GM18907 (cell line): Measurements from ENCODE around the gene SYT8.

ENCODE experiments used
- ATAC-seq: cut with Tn5 transposase; IDR thresholded peaks from one replicate; pipeline ENCODE4 v1.9.1; 2021; ENCODE audit warnings: mild to moderate bottlenecking, moderate library complexity; ENCODE audit not compliant: unreplicated experiment

The SYT8 gene

DNA sequence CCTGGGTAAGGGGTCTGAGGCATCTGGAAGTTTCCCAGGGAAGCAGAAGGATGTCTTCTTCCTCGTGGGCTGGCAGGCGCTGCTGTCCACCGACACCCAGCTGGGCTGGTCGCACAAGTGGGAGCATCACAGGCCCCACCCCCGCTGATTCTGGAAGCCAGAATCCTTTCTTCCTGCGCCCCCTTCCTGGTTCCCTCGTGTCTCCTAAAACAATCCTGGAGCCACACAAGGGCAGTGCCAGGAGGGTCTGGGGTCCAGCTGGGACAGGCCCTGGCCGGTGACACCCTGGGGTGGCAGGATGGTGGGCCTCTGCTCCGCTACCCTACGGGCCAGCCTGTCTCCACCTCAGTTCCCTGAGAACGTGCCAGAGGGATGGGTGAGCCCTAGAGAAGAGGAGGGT is 22.3 kb downstream of the SYT8 start:
- no peak for ATAC-seq

DNA sequence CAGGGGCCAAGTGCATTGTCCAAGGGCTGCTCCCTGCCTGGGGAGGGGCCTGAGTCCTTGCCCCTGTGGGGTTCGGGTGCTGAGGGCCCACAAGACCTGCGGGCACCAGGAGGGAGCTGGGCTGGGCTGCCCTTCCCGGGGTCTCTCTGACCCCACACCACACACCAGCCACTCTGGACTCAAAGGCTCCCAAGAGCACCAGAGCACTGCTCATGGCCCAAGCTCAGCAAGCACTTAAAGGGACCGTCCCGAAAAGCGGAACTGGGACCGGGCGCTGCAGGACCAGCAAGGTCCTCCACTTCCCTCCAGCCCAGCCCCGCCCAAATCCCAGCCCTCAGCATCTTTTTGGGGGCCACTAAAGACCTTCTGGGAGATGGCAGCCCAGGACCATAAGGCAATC is 23.4 kb downstream of the SYT8 start:
- ATAC-seq, result no peak

DNA sequence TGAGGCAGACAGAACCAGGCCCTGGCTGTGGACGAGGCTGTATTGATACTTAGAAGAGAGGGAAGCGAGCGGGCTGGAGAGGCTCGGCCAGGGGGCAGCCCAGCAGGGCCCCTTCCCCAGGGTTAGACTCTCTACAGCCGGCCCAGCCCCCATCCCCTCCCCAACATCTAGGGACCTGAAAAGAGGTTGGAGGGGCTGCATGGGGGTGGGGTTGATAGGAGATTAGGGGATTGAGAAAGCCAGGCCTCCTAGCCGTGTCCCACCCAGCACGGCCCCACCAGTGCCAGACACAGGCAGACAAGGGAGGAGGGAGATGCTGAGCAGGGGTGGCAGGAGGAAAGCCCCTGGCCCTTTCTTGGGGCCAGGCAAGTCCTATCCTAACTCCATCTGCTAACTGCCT is 23.8 kb downstream of the SYT8 start:
- ATAC-seq, result no peak

DNA sequence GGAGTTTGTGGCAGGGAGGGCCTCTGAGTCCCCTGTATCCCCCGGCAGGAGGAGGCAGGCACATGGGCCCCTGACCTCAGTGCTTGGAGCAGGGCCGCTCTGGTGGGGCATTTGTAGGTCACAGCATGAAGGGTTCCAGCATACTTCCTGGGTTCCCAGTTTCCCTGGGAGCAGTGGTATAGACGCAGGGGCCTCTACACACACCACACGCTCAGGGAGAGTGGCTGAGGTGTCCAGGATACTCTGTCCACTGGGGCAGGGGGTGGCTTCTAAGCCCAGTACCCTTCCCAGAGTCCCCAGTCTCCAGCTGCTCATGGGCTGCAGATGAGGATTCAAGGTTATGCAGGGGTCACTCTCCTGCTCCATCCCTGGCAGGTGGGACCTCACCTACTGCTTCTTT is 24.2 kb downstream of the SYT8 start:
- ATAC-seq, result no peak

DNA sequence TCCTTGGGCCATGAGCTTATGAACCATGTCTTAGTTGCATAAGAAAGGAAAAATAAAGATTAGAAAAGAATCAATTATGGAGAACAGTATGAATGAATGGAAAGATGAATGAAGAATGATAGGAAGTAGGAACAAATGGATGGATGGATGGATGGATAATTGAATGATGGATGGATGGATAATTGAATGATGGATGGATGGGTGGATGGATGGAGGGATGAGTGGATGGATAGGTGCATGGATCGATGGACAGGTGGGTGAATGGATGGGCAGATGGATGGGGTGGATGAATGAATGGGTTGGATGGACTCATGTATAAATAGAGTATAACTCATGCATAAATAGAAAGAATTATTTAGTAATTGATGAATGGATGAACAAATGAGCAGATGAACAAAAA is 25.3 kb downstream of the SYT8 start:
- ATAC-seq, result no peak

DNA sequence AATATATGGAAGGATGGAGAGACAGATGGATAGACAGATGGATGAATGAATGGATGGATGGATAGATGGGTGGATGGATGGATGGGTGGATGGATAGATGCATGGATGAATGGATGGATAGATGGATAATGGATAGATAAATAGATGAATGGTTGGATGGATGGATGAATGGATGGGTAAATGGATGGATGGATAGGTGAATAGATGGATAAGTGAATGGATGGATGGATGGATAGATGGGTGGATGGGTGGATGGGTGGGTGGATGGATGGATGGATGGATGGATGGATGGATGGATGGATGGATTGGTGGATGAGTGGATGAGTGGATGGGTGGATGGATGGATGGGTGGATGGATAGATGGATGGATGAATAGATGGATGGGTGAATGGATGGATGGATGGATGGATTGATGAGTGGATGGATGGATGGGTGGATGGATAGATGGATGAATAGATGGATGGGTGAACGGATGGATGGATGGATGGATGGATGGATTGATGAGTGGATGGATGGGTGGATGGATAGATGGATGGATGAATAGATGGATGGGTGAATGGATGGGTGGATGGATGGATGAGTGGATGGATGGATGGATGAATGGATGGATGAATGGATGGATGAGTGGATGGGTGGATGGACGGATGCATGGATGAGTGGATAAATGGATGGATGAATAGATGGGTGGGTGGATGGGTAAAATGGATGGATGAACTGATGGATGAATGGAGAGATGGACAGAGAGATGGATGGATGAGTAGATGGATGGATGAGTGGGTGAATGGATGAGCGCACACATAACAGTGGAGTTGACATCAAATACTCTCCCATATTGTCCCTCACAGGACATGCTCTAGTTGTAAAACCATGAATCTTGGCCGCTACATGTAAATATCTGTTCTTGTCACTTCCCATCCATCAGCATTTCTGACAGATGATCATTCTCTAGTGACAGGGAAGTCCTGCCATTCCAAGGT is 26.9 kb downstream of the SYT8 start:
- no peak for ATAC-seq

DNA sequence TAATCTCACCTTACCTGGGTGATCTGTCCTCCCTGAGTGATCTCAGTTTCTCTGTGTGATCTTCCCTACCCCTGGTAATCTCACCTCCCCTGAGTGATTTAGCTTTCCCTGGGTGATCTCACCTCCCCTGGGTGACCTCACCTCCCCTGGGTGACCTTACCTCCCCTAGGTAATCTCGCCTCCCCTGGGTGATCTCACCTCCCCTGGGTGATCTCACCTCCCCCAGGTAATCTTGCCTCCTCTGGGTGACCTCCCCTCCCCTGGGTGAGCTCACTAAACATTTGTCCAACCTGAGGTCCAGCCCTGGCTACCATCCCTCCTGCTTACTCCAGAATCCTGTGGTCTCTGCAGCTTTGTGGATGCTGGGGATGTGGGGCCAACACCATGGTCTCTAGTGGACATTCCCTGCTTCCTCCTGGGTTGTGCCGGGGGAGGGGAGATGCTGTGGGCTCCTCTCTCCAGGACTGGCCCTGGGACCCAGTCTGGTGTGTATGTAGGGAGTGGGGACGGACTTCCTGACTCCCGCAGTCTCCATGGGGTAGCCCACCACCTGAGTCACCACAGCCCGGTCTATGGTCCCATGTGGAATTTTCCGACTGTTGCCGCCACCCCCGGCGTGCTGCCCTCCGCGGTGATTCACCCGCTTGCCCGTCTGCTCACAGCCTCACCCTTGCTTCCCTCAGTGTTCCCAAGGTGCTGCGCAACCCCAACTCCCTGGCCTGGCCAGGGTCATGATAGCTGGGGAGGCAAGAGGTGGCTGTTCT is 28.0 kb downstream of the SYT8 start:
- no peak for ATAC-seq

DNA sequence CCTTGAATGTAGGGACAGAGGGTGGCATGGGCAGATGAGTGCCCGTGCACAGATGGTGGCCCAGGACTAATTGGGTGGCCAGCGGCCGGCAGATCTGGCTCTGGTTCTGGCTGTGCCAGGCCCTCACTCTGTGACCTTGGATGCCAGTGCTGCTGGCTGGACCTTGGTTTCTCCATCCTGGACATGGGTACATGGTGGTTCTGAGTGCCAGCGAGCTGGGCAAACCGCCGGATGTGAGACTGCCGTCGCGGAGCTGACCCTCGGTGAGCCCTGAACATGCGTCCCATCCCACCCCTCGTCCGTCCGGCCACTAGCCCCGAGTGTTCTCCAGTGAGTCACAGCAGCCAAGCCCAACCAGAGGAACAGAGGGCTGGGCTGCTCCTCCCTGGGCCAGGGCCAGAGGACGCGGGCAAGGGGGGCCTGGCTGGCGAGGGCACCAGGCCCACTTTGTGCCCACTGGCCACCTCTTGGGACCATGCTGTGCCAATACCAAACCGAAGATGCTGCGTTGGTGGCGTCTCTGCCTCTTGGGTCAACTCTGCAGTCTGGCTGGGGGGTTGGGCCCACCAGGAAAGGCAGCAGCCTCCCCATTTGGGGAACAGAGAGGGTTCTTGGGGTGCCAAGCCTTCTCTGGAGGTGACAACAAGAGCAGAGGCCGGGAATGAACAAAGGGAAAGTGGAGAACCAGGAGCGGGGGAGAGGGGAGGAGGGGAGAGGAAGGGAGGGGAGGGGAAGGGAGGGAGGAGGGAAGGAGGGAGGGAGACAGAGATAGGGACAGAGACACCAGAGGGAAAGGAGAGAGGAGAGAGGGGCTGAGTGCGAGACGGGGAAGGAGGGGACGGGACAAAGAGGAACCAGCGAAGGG is 28.8 kb downstream of the SYT8 start:
- no peak for ATAC-seq

DNA sequence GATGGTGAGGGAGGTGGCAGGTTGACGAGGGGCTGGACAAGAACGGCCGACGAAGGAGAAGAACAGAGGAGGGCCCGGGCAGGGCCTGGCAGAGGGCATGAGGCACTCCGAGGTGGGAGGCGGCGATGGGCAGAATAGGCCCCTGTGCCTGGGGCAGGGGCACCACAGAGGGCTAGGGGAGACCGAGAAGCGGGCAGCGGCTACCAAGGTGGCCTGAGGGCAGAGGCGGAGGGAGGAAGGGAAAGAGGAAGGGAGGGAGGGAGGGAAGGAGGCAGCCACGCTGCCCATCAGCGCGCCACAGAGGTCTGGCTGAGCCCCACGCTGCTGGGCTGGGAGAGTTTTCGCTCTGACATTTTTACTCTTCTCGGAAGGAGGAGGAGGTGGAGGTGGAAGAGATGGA is 29.4 kb downstream of the SYT8 start:
- ATAC-seq, result no peak

DNA sequence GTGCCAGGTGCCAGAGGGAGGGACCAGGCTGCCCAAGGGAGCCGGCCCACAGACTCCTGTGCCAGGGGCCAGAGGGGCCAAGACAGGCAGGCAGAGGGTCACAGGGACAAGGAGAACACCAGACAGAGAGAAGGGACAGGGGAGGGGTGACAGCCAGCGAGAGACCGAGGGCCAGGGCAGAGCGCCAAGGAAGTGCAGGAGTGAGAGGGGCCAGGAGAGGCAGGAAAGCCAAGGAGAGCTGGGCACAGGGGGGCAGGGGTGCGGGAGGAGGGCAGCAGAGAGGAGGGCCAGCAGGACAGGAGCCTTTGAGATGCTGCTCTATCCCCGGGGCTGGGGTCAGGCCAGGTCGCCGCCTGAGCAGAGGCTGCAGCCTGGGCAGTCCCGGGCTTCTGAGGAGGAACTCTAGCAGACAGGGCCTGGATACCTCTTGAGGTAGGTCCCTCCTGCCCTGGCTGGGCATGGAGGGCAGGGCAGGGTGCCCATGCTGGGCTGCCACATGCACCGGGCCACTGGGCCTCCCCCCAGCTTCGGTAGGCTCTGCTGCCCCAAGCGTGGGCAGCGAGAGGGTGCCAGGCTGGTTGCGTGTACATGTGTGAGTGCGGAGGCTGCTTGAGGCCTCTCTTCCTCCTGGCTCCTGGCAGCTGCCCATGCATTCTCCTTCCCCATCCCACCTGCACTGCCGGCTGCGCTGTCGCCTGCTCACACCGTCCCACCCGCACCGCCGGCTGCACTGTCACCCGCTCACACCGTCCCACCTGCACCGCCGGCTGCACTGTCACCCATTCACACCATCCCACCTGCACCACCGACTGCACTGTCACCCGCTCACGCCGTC is 30.3 kb downstream of the SYT8 start:
- no peak for ATAC-seq

DNA sequence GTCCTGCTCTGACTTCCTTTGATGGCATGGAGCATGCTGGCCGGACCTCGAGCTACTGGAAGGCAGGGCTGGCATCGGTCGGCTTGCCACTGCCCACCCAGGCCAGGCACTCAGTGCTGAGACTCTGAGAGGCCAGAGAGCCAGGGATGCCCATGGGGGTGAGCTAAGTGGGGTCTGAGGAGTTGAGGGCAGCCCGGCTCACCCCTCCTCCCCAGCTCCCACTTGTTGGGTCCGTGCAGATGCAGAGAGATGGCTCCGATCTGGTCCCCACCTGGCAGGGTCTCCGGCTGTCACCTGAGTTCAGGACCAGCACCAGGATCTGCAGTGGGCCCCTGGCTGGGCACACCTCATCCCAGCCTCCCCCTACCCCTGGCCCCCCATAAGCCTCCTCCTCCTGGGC is 31.4 kb downstream of the SYT8 start:
- no peak for ATAC-seq

DNA sequence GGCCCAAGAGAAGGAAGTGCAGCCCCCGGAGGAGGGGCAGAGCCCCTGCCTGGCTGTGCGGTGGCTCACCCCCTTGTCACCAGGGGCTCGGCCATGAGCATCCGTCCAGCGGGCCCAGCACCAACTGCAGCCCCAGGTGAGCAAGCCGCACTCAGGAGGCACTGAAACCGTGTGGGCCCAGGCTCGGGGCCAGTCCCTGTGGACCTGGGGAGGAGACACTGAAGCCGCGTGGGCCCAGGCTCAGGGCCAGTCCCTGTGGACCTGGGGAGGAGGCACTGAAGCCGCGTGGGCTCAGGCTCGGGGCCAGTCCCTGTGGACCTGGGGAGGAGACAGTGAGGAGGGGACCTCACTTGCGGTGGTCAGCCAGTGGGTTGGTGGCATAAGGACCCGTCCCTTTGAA is 32.0 kb downstream of the SYT8 start:
- ATAC-seq, result no peak

DNA sequence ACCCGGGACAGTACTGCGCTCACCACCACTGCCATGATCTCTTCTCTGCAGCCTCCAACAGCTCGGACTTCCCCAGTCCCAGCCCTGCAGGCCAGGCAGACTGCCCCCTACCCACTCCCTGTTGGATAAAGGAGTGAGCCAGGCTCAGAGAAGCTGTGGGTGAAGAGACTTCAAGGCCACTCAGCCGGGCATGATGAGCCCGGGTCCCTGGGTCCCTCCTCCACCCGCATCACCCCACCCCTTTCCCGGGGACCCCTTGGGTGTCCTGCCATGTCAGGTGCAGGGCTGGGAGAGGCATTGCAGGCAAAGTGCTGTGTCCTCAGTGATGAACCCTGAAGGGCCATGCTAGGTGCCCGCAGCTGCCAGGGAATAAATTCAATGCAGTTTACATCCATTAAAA is 32.6 kb downstream of the SYT8 start:
- no peak for ATAC-seq

DNA sequence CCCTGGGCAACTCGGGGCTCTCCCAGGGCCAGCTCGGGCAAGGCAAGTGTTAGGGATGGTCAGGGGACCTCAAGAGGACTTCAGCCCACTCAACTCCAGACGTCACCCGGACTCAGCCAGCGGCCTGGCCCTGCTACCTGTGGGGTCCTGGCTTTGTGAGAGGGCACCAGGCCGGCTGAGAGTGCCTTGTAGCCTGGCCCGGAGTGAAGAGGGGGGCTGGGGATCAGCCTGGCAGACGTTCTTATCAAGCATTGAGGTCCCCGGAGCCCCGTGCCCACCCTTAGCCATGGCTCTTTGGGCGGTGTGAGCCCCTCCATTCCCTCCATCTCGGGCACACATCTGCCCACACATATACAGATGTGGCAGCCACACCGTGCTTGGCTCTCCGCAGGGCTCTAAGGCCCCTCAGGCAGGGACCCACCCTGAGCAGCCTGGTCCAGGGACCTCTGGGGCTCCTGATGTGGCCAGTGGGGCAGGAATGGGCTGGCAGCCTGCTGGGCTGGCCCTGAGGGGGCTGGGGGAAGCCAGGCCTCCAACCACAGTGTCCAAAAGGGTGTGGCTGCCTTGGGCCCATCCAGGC is 33.4 kb downstream of the SYT8 start:
- ATAC-seq, result no peak

DNA sequence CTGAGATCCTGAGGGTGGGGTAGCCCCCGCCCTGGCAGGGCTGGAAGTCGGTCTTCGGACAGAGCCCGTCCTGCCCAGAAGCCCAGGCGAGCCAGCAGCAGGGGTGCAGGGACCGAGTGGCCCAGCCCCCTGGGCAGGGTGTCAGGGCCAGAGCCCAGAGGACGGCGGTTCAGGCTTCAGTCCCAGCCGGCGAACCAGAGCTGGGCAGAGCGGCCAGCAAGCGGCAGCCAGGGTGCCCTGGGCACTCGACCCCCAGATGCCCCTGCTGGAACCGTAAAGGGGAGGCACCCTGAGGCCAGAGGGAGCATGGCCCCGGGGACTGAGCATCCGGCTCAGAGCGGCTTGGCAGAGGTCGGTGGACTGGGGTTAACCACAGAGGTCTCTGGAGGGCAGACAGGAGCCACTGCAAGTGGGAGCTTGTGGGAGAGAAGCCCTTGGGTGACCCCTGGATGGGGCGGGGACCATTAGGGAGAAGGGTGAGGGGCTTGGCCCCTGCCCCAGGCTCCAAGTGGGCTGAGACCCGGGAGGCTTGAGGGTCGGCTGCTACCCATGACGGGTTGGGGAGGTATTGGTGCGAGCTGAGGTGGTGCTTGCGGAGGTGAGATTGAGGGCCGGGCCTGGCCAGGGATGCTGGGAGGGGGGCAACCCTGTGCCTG is 34.0 kb downstream of the SYT8 start:
- ATAC-seq, result no peak

DNA sequence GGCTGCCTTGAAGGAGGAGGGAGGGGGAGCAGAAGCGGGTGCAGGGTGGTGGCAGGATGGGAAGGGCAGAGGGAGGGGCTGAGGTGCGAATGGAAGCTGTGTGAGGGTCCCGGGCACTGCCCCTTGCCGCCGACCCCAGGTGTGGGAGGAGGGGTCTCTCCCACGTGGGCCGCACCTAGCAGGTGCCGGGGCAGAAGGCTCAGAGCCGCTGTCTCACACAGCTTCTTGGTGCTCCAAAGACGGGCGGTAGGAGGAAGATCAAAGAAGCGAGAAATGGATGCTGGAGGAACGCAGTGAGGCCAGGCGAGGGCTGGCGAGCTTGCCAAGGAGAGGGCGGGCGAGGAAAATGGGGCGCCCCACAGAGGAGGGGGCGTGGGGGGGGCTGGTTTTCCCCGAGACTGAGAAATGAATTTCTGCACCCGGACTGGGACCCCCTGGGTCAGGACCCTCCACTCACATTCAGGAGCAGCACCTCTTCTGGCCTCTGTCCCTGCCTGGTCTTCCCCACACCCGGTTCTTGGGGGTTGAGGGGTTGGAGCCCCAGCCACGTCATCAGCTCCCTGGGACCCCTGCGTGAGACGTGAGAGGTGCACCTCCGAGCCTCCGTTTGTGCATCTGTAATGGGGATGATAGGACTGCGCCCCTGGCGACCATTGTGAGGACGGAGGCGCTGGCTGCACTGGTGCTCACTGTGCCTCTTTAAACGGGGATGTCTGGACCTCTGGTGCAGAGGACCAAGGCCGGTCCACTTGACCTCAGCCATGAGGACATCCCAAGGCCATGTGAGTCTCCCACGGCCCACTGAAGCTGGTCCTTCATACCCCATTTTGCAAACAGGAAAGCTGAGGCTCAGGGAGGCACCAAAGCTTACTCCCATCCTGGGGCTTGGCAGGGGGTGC is 34.9 kb downstream of the SYT8 start:
- ATAC-seq, result no peak

DNA sequence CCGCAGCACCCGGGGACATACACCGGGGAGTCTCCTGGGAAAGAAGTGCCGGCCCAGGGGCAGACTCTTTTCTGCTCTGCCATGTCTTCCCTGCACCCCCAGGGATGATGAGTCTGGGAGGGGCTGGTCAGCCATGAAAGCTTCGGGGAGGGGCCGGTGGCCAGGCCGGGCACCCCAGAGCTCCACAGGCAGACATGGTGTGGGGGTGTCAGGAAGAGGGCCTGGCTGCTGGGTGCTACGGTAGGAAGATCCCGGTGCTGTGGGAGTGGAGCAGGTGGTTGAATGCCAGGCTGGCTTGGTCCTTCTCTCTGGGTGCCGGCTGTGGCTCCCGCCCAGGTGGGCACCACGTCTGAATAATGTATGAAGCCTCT is 35.5 kb downstream of the SYT8 start:
- ATAC-seq, result no peak

DNA sequence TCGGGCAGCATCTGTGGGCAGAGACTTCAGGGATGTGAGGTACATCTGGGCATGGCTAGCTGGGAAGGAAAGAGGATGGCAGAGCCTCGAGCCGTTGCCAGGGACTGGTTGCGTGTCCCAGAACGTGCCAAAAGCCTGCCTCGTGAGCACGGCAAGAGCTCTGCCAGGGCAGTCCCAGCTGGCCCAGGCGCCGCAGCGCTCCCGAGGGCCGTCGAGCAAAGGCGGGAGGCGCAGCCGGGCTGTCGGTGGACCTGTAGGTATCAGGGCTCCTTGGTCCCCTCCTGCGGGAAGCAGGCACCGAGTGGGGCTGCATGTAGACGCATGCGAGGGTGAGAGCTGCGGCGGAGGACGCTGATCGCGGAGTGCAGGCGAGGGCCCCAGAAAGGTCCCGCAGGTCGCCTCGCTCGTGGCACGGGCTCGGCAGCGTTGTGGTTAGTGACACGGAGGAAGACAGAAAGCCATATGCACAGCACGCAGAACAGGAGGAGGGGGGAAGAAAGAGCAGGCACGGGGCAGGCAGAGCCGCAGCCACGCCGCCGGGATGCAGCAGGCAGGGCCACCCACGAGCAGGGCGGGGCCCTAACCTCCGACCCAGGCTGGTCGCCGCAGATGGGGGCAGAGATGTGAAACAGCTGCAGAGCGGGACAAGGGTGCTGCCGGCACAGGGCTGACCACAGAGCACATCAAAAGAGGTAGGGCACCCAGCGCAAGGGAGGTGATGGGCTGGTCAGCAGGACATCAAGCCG is 36.1 kb downstream of the SYT8 start:
- ATAC-seq, result no peak
